SJCRH30 (cell line): Measurements from ENCODE around the gene ATF6B. TPM values are rescaled to one million over a fixed set of nuclear protein-coding genes. Genes with fewer than 3 reads are reported as not detected.
"Not testable (repeated sequence)": the region's sequence is repeated elsewhere in the genome, so short reads cannot be mapped to it uniquely, and the experiment has no call there.

Source experiments
- DNase-seq, 2 experiments: peaks; one replicate each; pipeline ENCODE4 v3.0.0-alpha.2; 2015 to 2020
- H3K27ac ChIP-seq: fragments of 250-450 bp; sonication (Bioruptor Pico); 2 replicates; pipeline ENCODE4 v1.5.1; 2020; ENCODE audit warnings: mild to moderate bottlenecking, moderate library complexity
- H3K27me3 ChIP-seq: fragments of 250-450 bp; sonication (Bioruptor Pico); 2 replicates; pipeline ENCODE4 v1.5.1; 2020; ENCODE audit warnings: mild to moderate bottlenecking, moderate library complexity
- H3K36me3 ChIP-seq: fragments of 250-450 bp; sonication (Bioruptor Pico); 2 replicates; pipeline ENCODE4 v1.5.1; 2020; ENCODE audit warnings: mild to moderate bottlenecking, moderate library complexity
- H3K4me1 ChIP-seq: fragments of 250-450 bp; sonication (Bioruptor Pico); 2 replicates; pipeline ENCODE4 v1.5.1; 2020; ENCODE audit warnings: mild to moderate bottlenecking, moderate library complexity
- H3K4me3 ChIP-seq: fragments of 250-450 bp; sonication (Bioruptor Pico); 2 replicates; pipeline ENCODE4 v1.5.1; 2020; ENCODE audit warnings: mild to moderate bottlenecking, moderate library complexity
- H3K9me3 ChIP-seq: fragments of 250-450 bp; sonication (Bioruptor Pico); replicated peaks from 2 replicates; pipeline ENCODE4 v1.5.1; 2020; ENCODE audit warnings: mild to moderate bottlenecking, moderate library complexity
- total RNA-seq: library from RNA; depleted of rRNA; stranded (reverse); fragments of >200 nt; shearing (Covaris generic); gene quantifications from 2 replicates; pipeline ENCODE4 v1.2.3, GENCODE V29; 2014

The ATF6B gene
- total RNA-seq, 1 experiment from 2014 or later: 33.0 TPM

- DNase-seq: no peak
- no peak overlapping the region for H3K27ac ChIP-seq
These were observed 48.3 kb downstream of the ATF6B start for GRCh38 chr6:32079566-32080290.

GRCh38 chr6:32076321-32076809 is 51.7 kb downstream of the ATF6B start:
- Histone ChIP-seq H3K36me3 (no peaks in the 10 kb centered on the region), H3K9me3 (no peaks in the 10 kb centered on the region), H3K4me1 (peaks cover 53% of the 10 kb centered on the region), H3K27me3 (no peaks in the 10 kb centered on the region), H3K27ac (peak overlapping the region; percentile 70), H3K4me3 (no peak overlapping the region)
- DNase-seq: peak; percentile 52 to 62

More at GRCh38 chr6:32079566-32080290, 48.3 kb downstream of the ATF6B start:
- peaks cover 31% of the 10 kb centered on the region for H3K4me1 ChIP-seq
- no peaks in the 10 kb centered on the region for H3K27me3 ChIP-seq
- H3K4me3 ChIP-seq: no peak overlapping the region
- no peaks in the 10 kb centered on the region for H3K9me3 ChIP-seq
- H3K36me3 ChIP-seq: no peaks in the 10 kb centered on the region

- Histone ChIP-seq H3K36me3 (no peaks in the 10 kb centered on the region), H3K27me3 (no peaks in the 10 kb centered on the region), H3K4me3 (no peak overlapping the region), H3K4me1 (peaks cover 48% of the 10 kb centered on the region), H3K27ac (peak overlapping the region; percentile 70), H3K9me3 (no peaks in the 10 kb centered on the region)
- DNase-seq: peak; percentile 27 to 28
These were observed 52.3 kb downstream of the ATF6B start for GRCh38 chr6:32075781-32076180.

- no peaks in the 10 kb centered on the region for H3K36me3 ChIP-seq
- peak; percentile 61 to 69 for DNase-seq
- H3K9me3 ChIP-seq: no peaks in the 10 kb centered on the region
- no peaks in the 10 kb centered on the region for H3K27me3 ChIP-seq
- peaks cover 48% of the 10 kb centered on the region for H3K4me1 ChIP-seq
- peak overlapping the region; percentile 70 for H3K27ac ChIP-seq
- no peak overlapping the region for H3K4me3 ChIP-seq
These were observed 53.0 kb downstream of the ATF6B start for GRCh38 chr6:32074996-32075532.

GRCh38 chr6:32073613-32074012 is 54.4 kb downstream of the ATF6B start:
- Histone ChIP-seq H3K36me3 (no peaks in the 10 kb centered on the region), H3K27me3 (no peaks in the 10 kb centered on the region), H3K9me3 (no peaks in the 10 kb centered on the region), H3K27ac (peak overlapping the region; percentile 19; the same call in 1 of the 2 replicates), H3K4me3 (no peak overlapping the region), H3K4me1 (peaks cover 48% of the 10 kb centered on the region)
- DNase-seq: no peak

- Histone ChIP-seq H3K27ac (peak overlapping the region; percentile 19; the same call in 1 of the 2 replicates), H3K4me3 (no peak overlapping the region), H3K9me3 (no peaks in the 10 kb centered on the region), H3K27me3 (no peaks in the 10 kb centered on the region), H3K36me3 (no peaks in the 10 kb centered on the region), H3K4me1 (peaks cover 48% of the 10 kb centered on the region)
- DNase-seq: peak; percentile 77 to 87
These were observed 54.9 kb downstream of the ATF6B start for GRCh38 chr6:32073101-32073500.

- Histone ChIP-seq H3K27me3 (no peaks in the 10 kb centered on the region), H3K36me3 (no peaks in the 10 kb centered on the region), H3K4me3 (no peak overlapping the region), H3K9me3 (no peaks in the 10 kb centered on the region), H3K4me1 (peaks cover 37% of the 10 kb centered on the region), H3K27ac (no peak overlapping the region)
- DNase-seq: no peak
These were observed 57.1 kb downstream of the ATF6B start for GRCh38 chr6:32070814-32071543.

GRCh38 chr6:32069878-32070515 is 58.0 kb downstream of the ATF6B start:
- Histone ChIP-seq H3K36me3 (no peaks in the 10 kb centered on the region), H3K4me3 (no peak overlapping the region), H3K9me3 (no peaks in the 10 kb centered on the region), H3K27ac (no peak overlapping the region), H3K4me1 (peaks cover 27% of the 10 kb centered on the region), H3K27me3 (no peaks in the 10 kb centered on the region)
- no peak for DNase-seq

- Histone ChIP-seq H3K27me3 (no peaks in the 10 kb centered on the region), H3K9me3 (no peaks in the 10 kb centered on the region), H3K4me1 (peaks cover 26% of the 10 kb centered on the region), H3K27ac (no peak overlapping the region), H3K4me3 (no peak overlapping the region), H3K36me3 (no peaks in the 10 kb centered on the region)
- DNase-seq: no peak
These were observed 58.6 kb downstream of the ATF6B start for GRCh38 chr6:32069460-32069859.

- DNase-seq: no peak
- no peak overlapping the region for H3K27ac ChIP-seq
- H3K27me3 ChIP-seq: no peaks in the 10 kb centered on the region
- H3K9me3 ChIP-seq: no peaks in the 10 kb centered on the region
- H3K36me3 ChIP-seq: no peaks in the 10 kb centered on the region
- no peak overlapping the region for H3K4me3 ChIP-seq
- peaks cover 24% of the 10 kb centered on the region for H3K4me1 ChIP-seq
These were observed 59.2 kb downstream of the ATF6B start for GRCh38 chr6:32068867-32069266.

GRCh38 chr6:32068315-32068714 is 59.7 kb downstream of the ATF6B start:
- H3K27ac ChIP-seq, H3K4me3 ChIP-seq, H3K27me3 ChIP-seq, H3K36me3 ChIP-seq, DNase-seq, H3K9me3 ChIP-seq: not testable (repeated sequence)
- peaks cover 19% of the 10 kb centered on the region for H3K4me1 ChIP-seq

- H3K4me1 ChIP-seq: peaks cover 11% of the 10 kb centered on the region
- H3K36me3 ChIP-seq, H3K9me3 ChIP-seq, DNase-seq, H3K4me3 ChIP-seq, H3K27me3 ChIP-seq, H3K27ac ChIP-seq: not testable (repeated sequence)
These were observed 60.5 kb downstream of the ATF6B start for GRCh38 chr6:32067521-32067920.
